CD4-positive, alpha-beta memory T cell (primary cell): Measurements from ENCODE around the gene MLXIPL. TPM values are rescaled to one million over a fixed set of nuclear protein-coding genes. Genes with fewer than 3 reads are reported as not detected.
"Not testable (repeated sequence)": the region's sequence is repeated elsewhere in the genome, so short reads cannot be mapped to it uniquely, and the experiment has no call there.

ENCODE experiments used
- CTCF ChIA-PET: fragments of 350-600 bp; sonication (Branson Sonifier 250); formaldehyde crosslinking; loops from one replicate; lab custom pipeline; 2021; ENCODE audit warnings: inconsistent platforms; ENCODE audit not compliant: partially characterized antibody; lab: Charles Lee
- POLR2A ChIA-PET: fragments of 350-600 bp; sonication (Branson Sonifier 250); formaldehyde crosslinking; loops from one replicate; lab custom pipeline; 2021; ENCODE audit not compliant: partially characterized antibody; lab: Charles Lee
- DNase-seq, 5 donors: peaks; one replicate each; pipeline versions ENCODE4 v3.0.0 to v3.0.0-alpha.2; 2020 to 2022; ENCODE audit warnings: mixed read lengths in 1 of 5
- H3K27ac ChIP-seq: one replicate; pipeline ENCODE4 v1.7.0; 2013; ENCODE audit warnings: low read depth, low read length
- H3K27me3 ChIP-seq: 2 replicates; pipeline ENCODE4 v1.7.0; 2013; ENCODE audit warnings: mild to moderate bottlenecking, low read length, moderate library complexity; ENCODE audit not compliant: insufficient read depth
- H3K36me3 ChIP-seq: 2 replicates; pipeline ENCODE4 v1.7.0; 2013; ENCODE audit warnings: mild to moderate bottlenecking, low read length, moderate library complexity; ENCODE audit not compliant: insufficient read depth
- H3K4me1 ChIP-seq: 2 replicates; pipeline ENCODE4 v1.7.0; 2013; ENCODE audit warnings: mild to moderate bottlenecking, low read length, moderate library complexity; ENCODE audit not compliant: insufficient read depth
- H3K4me3 ChIP-seq, 2 donors: one replicate each; pipeline ENCODE4 v1.7.0; 2013; ENCODE audit warnings: low read length in 2 of 2, mild to moderate bottlenecking in 1 of 2
- H3K9me3 ChIP-seq, 2 donors: one replicate each; pipeline ENCODE4 v1.7.0; 2013; ENCODE audit warnings: low read length in 2 of 2, control low read depth in 1 of 2; ENCODE audit not compliant: control insufficient read depth in 1 of 2
- H3K27ac Mint-ChIP-seq, 7 donors: one replicate each; pipeline ENCODE4 v1.8.0; 2020 to 2021; ENCODE audit warnings: mixed read lengths in 7 of 7, mild to moderate bottlenecking in 6 of 7, inconsistent platforms in 3 of 7, moderate library complexity in 3 of 7
- H3K27me3 Mint-ChIP-seq, 2 donors: one replicate each; pipeline ENCODE4 v1.8.0; 2020 to 2021; ENCODE audit warnings: mixed read lengths in 2 of 2
- H3K36me3 Mint-ChIP-seq, 2 donors: one replicate each; pipeline ENCODE4 v1.8.0; 2020 to 2021; ENCODE audit warnings: mixed read lengths in 2 of 2, inconsistent platforms in 1 of 2, mild to moderate bottlenecking in 1 of 2
- H3K4me1 Mint-ChIP-seq, 4 donors: one replicate each; pipeline ENCODE4 v1.8.0; 2020 to 2021; ENCODE audit warnings: mixed read lengths in 4 of 4, mild to moderate bottlenecking in 1 of 4
- H3K4me3 Mint-ChIP-seq, 8 donors: one replicate each; pipeline ENCODE4 v1.8.0; 2020 to 2021; ENCODE audit warnings: mixed read lengths in 8 of 8, mild to moderate bottlenecking in 7 of 8, moderate library complexity in 6 of 8, inconsistent platforms in 3 of 8
- H3K9me3 Mint-ChIP-seq, 8 donors: one replicate each; pipeline ENCODE4 v1.8.0; 2020 to 2021; ENCODE audit warnings: mixed read lengths in 8 of 8, mild to moderate bottlenecking in 5 of 8, inconsistent platforms in 3 of 8, moderate library complexity in 1 of 8
- intact Hi-C: fragments of 100-400 bp; cut with micrococcal nuclease; formaldehyde crosslinking; loops from one replicate; pipeline ENCODE4 v1.15.1; 2023
- polyA plus RNA-seq, 2 donors: library from polyadenylated mRNA; unstranded; fragments of 300-500 nt; fragmentation: Illumina TruSeq; gene quantifications; one replicate each; pipeline ENCODE4 v1.2.3, GENCODE V29; 2021
- total RNA-seq, 2 experiments: library from RNA; stranded (reverse); gene quantifications; one replicate each; pipeline ENCODE4 v1.2.3, GENCODE V29; 2021

Gene MLXIPL
- total and polyA plus RNA-seq, 4 experiments from 2014 or later, result not detected

- peaks cover 0 to 20% of the 10 kb centered on the region in 2 donors for H3K36me3 Mint-ChIP-seq
- peak within 1 kb of the TSS; percentile 89 to 97 (median 96) for H3K4me3 Mint-ChIP-seq
- H3K27ac Mint-ChIP-seq, result peak within 1 kb of the TSS; percentile 91 to 100 (median 95)
- Histone ChIP-seq H3K27me3 (no peaks in the 10 kb centered on the region), H3K27ac (peak within 1 kb of the TSS; percentile 97), H3K9me3 (no peaks in the 10 kb centered on the region), H3K4me3 (peak within 1 kb of the TSS; percentile 67 to 99), H3K36me3 (no peaks in the 10 kb centered on the region), H3K4me1 (peaks cover 44% of the 10 kb centered on the region)
- no peaks in the 10 kb centered on the region for H3K9me3 Mint-ChIP-seq
- no peaks in the 10 kb centered on the region for H3K27me3 Mint-ChIP-seq
- peaks cover 21 to 38% (median 28%) of the 10 kb centered on the region in 4 donors for H3K4me1 Mint-ChIP-seq
- intact Hi-C loops, result loop anchor here (1.0 kb wide), 4 partner anchors 21 to 181 kb away; partner anchors contain the start of genes ABHD11, BAZ1B, BUD23 and DNAJC30
- ChIA-PET CTCF (interaction anchor here (1.6 kb wide), 1 partner anchor 39 kb away, joined by 3 read pairs; no protein-coding TSS in a partner anchor), POLR2A (interaction anchor here (1.0 to 5.3 kb wide), 10 partner anchors 8 to 177 kb away, joined by 3 to 118 read pairs (median 5); partner anchors contain the start of genes BAZ1B and TBL2)
- peak; percentile 78 to 87 (median 84) for DNase-seq
These were observed 66.7 kb downstream of the MLXIPL start, which contains the start of gene BCL7B for GRCh38 chr7:73557397-73558257. Gene BCL7B, minus strand, starts transcription at chr7:73557690. Its CDS starts 112 bp downstream, at chr7:73557578.

- intact Hi-C loops, result loop anchor here (1.0 kb wide), 4 partner anchors 21 to 181 kb away; partner anchors contain the start of genes ABHD11, BAZ1B, BUD23 and DNAJC30
- DNase-seq, result peak; percentile 90 to 93 (median 92)
These were observed 67.3 kb downstream of the MLXIPL start for GRCh38 chr7:73557108-73557396.

GRCh38 chr7:73556208-73557107 lies 67.9 kb downstream of the MLXIPL start:
- no peaks in the 10 kb centered on the region for H3K27me3 ChIP-seq
- no peaks in the 10 kb centered on the region for H3K9me3 Mint-ChIP-seq
- CTCF ChIA-PET, result interaction anchor here (1.6 kb wide), 1 partner anchor 38 kb away, joined by 3 read pairs; no protein-coding TSS in a partner anchor

More at GRCh38 chr7:73557108-73557396, 67.3 kb downstream of the MLXIPL start:
- peaks cover 44% of the 10 kb centered on the region for H3K4me1 ChIP-seq
- peaks cover 3 to 25% of the 10 kb centered on the region in 2 donors for H3K36me3 Mint-ChIP-seq
- ChIA-PET POLR2A (interaction anchor here (1.0 to 5.3 kb wide), 9 partner anchors 9 to 45 kb away, joined by 3 to 118 read pairs (median 6); partner anchors contain the start of genes BAZ1B and TBL2), CTCF (interaction anchor here (1.6 kb wide), 1 partner anchor 39 kb away, joined by 3 read pairs; no protein-coding TSS in a partner anchor)
- no peaks in the 10 kb centered on the region for H3K9me3 Mint-ChIP-seq
- peak overlapping the region; percentile 97 for H3K27ac ChIP-seq
- H3K4me3 ChIP-seq, result peak overlapping the region; percentile 67 to 99
- H3K27ac Mint-ChIP-seq, result peak overlapping the region; percentile 91 to 96 (median 95)
- H3K36me3 ChIP-seq, result no peaks in the 10 kb centered on the region
- H3K9me3 ChIP-seq, result no peaks in the 10 kb centered on the region
- peak overlapping the region; percentile 89 to 95 (median 92) for H3K4me3 Mint-ChIP-seq
- H3K27me3 ChIP-seq, result no peaks in the 10 kb centered on the region
- peaks cover 21 to 41% (median 29%) of the 10 kb centered on the region in 4 donors for H3K4me1 Mint-ChIP-seq
- no peaks in the 10 kb centered on the region for H3K27me3 Mint-ChIP-seq

GRCh38 chr7:73555411-73555982 lies 68.8 kb downstream of the MLXIPL start:
- H3K27me3 ChIP-seq, result no peaks in the 10 kb centered on the region
- POLR2A ChIA-PET, result interaction anchor here (0.8 to 5.3 kb wide), 4 partner anchors 22 to 34 kb away, joined by 3 to 118 read pairs (median 24); partner anchors contain the start of genes BAZ1B and TBL2
- H3K27me3 Mint-ChIP-seq, result no peaks in the 10 kb centered on the region
- peak overlapping the region; percentile 97 for H3K27ac ChIP-seq
- no peaks in the 10 kb centered on the region for H3K9me3 ChIP-seq
- H3K4me3 ChIP-seq, result no peak overlapping the region
- CTCF ChIA-PET, result interaction anchor here (1.1 to 1.8 kb wide), 2 partner anchors 10 to 33 kb away, joined by 3 to 4 read pairs; no protein-coding TSS in a partner anchor
- no peaks in the 10 kb centered on the region for H3K9me3 Mint-ChIP-seq
- no peak for DNase-seq
- H3K36me3 ChIP-seq, result peaks cover 7% of the 10 kb centered on the region
- H3K4me1 Mint-ChIP-seq, result peaks cover 26 to 48% (median 33%) of the 10 kb centered on the region in 4 donors
- peaks cover 44% of the 10 kb centered on the region for H3K4me1 ChIP-seq
- peak overlapping the region; percentile 89 to 95 (median 92) for H3K4me3 Mint-ChIP-seq
- intact Hi-C loops, result no loop called here
- peaks cover 9 to 31% of the 10 kb centered on the region in 2 donors for H3K36me3 Mint-ChIP-seq
- peak overlapping the region; percentile 85 to 96 (median 88) for H3K27ac Mint-ChIP-seq

More at GRCh38 chr7:73556208-73557107, 67.9 kb downstream of the MLXIPL start:
- H3K4me3 Mint-ChIP-seq, result peak overlapping the region; percentile 89 to 95 (median 92)
- Histone ChIP-seq H3K27ac (peak overlapping the region; percentile 97), H3K4me3 (peak overlapping the region; percentile 67 to 99), H3K9me3 (no peaks in the 10 kb centered on the region), H3K4me1 (peaks cover 44% of the 10 kb centered on the region), H3K36me3 (peaks cover under 1% of the 10 kb centered on the region)
- H3K36me3 Mint-ChIP-seq, result peaks cover 5 to 26% of the 10 kb centered on the region in 2 donors
- H3K27ac Mint-ChIP-seq, result peak overlapping the region; percentile 73 to 96 (median 91)
- no peak for DNase-seq
- intact Hi-C loops, result loop anchor here (1.0 kb wide), 4 partner anchors 22 to 182 kb away; partner anchors contain the start of genes ABHD11, BAZ1B, BUD23 and DNAJC30
- H3K27me3 Mint-ChIP-seq, result no peaks in the 10 kb centered on the region
- POLR2A ChIA-PET, result interaction anchor here (1.0 to 5.3 kb wide), 9 partner anchors 9 to 44 kb away, joined by 3 to 118 read pairs (median 6); partner anchors contain the start of genes BAZ1B and TBL2
- H3K4me1 Mint-ChIP-seq, result peaks cover 22 to 43% (median 29%) of the 10 kb centered on the region in 4 donors

GRCh38 chr7:73550093-73550492 lies 74.2 kb downstream of the MLXIPL start:
- peaks cover 20 to 52% (median 37%) of the 10 kb centered on the region in 4 donors for H3K4me1 Mint-ChIP-seq
- POLR2A ChIA-PET, H3K9me3 Mint-ChIP-seq, H3K27ac Mint-ChIP-seq, CTCF ChIA-PET, H3K4me3 Mint-ChIP-seq, H3K9me3 ChIP-seq, H3K27me3 ChIP-seq, DNase-seq, H3K27ac ChIP-seq, H3K4me3 ChIP-seq, intact Hi-C loops, H3K27me3 Mint-ChIP-seq: not testable (repeated sequence)
- H3K36me3 ChIP-seq, result peaks cover 21% of the 10 kb centered on the region
- H3K4me1 ChIP-seq, result peaks cover 36% of the 10 kb centered on the region
- peaks cover 22 to 43% of the 10 kb centered on the region in 2 donors for H3K36me3 Mint-ChIP-seq

GRCh38 chr7:73549176-73549575 lies 75.1 kb downstream of the MLXIPL start:
- POLR2A ChIA-PET, result no interaction called here
- Mint-ChIP-seq H3K4me3 (no peak overlapping the region), H3K4me1 (peaks cover 18 to 45% (median 31%) of the 10 kb centered on the region in 4 donors), H3K27ac (peak overlapping the region in 4 of 7 donors; percentile 3 to 46 (median 20)), H3K36me3 (peaks cover 22 to 46% of the 10 kb centered on the region in 2 donors), H3K9me3 (no peaks in the 10 kb centered on the region), H3K27me3 (no peaks in the 10 kb centered on the region)
- Histone ChIP-seq H3K4me1 (peaks cover 27% of the 10 kb centered on the region), H3K9me3 (no peaks in the 10 kb centered on the region), H3K36me3 (peaks cover 21% of the 10 kb centered on the region), H3K27ac (no peak overlapping the region), H3K27me3 (no peaks in the 10 kb centered on the region), H3K4me3 (no peak overlapping the region)
- DNase-seq, result no peak
- CTCF ChIA-PET, result interaction anchor here (0.6 kb wide), 1 partner anchor 63 kb away, joined by 3 read pairs; no protein-coding TSS in a partner anchor
- intact Hi-C loops, result no loop called here
